GM21786 (cell line): Measurements from ENCODE around the gene GCNT1.
"Not testable (repeated sequence)": the region's sequence is repeated elsewhere in the genome, so short reads cannot be mapped to it uniquely, and the experiment has no call there.

Source experiments
- ATAC-seq: cut with Tn5 transposase; IDR thresholded peaks from one replicate; pipeline ENCODE4 v1.9.1; 2021; ENCODE audit not compliant: unreplicated experiment

The GCNT1 gene

DNA sequence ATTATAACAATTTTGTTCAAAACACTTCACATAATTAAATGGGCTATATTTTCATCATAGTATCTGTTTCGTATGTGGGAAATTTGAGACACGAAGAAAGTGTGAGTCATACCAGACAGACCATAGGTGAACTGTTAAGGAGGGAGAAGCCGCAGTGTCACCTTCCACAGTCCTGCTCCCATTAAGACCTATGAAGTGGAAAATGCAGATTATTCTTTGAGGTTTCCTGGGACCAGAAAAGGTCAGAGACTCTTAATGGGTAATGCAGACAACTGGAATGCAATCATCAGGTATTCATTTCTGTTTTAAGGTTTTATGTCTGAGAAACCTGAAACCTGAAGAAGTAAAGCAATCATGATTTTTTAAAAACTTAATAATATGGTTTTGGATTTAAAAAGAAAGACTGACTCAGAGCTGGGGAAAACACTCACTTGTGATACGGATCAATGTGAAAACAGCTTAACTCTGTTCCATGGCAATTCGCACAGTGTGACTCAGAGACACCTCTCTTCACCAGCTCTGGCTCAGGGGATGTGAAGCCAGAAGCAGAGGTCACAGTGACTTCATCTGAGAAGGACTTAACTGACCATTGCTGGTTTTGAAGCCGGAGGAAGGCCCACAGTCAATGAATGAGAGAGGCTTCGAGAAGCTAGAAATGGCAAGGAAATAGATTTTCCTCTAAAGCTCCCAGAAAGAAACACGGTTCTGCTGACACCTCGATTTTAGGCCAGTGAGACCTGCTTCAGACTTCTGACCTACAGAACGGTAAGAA lies 17.2 kb upstream of the GCNT1 start:
- ATAC-seq = peak; percentile 60

DNA sequence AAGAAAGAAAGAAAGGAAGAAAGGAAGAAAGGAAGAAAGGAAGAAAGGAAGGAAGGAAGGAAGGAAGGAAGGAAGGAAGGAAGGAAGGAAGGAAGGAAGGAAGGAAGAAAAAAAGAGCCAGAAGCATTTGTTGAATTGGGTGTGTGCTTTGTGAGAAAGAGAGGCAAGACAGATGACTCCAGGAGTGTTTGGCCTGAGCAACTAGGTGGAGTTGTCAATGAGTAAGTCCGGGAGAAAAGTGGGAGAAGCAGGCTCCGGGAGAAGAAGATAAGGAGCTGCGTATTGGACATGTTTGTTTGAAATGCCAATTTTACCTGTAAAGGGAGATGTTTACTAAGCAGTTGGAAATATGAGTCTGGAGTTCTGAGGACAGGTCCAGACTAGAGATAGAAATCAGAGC lies 15.1 kb upstream of the GCNT1 start:
- no peak for ATAC-seq

DNA sequence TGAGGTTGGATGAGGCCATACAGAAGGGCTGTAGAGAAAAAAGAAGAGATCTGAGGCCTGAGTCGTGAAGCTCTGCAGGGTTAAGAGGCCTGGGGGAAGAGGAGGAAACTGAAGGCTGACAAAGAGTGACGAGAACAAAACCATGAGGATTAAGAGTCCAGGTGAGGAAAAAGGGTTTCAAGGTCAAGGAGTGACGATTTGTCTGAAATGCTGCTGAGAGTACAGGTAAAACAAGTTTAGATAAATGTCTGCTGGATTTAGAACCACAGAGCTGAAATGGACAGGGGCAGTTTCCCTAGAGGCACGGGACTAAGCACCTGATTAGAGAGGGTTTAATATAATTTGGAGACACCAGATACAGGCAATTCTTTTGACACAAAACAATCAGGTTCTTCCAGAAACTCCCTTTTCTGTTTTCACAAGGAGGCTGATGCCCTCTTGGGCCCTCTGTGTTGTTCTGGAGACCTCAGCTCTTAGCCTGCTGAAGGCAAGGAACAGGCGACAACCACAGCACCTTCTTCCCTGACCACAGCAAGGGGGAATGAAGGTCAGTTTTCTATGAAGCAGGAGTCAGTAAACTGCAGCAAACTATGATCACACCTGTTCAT lies 14.6 kb upstream of the GCNT1 start:
- no peak for ATAC-seq

GRCh38 chr9:76445976-76446375 lies 13.0 kb upstream of the GCNT1 start:
- no peak for ATAC-seq

- no peak for ATAC-seq
These were observed 10.5 kb upstream of the GCNT1 start for GRCh38 chr9:76448501-76448900.

DNA sequence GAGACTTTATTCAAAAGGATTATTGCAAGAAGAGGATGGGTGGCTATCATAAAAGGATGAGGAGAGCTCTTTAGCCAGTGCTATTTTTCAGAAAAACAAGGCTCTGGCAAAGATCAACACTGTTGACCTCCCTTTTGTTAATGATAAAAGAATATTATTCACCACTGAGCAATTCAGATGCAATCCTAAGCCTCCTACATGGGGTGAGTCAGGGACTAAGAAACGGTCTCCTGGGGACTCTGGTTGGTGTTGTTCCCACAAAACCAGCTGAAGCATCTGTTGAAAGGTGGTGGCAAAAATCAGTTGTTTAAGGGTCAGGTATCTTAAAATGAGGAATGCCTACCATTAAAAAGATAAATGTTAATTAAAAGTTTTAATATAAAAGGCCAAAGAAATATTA lies 7.7 kb upstream of the GCNT1 start:
- no peak for ATAC-seq

DNA sequence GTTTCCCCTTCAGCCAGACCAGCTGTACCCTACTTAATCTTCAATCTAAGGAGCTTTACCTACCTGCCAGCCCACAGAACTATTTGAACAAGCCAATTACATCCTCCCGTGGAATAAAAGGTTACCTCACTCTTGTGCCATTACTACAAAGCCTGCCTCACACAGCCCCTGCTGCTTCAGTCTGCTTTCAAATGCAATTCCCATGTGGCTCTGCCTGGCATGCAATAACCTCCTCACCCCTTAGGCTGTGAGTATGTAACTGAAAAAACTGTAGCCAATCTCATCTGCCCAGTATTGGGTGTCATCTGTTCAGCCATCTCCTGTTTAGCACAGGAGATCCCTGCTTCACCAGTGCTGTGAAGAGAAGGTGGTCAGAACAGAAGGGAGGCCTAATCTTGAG lies 6.1 kb upstream of the GCNT1 start:
- no peak for ATAC-seq

DNA sequence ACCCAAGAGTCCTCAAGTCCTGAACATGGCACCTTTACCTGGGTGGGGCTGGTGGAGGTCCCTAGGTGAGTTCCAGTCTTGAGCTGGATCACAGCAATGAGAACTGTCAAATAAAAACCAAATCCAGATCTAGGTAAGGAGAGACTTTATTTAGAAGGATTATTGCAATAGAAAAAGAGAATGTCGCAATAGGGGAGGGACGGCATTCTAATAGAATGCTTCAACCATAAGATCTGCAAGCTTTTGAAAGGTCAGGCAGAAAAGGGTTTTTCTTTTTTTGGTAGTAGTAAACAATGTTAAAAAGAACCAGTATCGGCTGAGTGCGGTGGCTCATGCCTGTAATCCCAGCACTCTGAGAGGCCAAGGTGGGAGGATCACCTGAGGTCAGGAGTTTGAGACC lies 5.2 kb upstream of the GCNT1 start:
- ATAC-seq = no peak

DNA sequence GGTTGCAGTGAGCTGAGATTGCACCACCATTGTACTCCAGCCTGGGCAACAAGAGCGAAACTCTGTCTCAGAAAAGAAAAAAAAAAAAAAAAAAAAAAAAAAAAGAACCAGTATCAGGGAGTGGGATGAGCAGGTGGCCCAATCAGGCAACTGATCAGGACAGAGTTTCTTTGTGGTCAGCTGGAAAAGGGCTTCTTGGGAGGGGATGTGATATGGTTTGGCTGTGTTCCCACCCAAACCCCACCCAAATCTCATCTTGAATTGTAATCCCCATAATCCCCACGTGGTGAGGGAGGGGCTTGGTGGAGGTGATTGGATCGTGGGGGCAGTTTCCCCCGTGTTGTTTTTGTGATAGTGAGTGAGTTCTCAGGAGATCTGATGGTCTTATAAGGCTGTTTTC lies 4.7 kb upstream of the GCNT1 start:
- no peak for ATAC-seq

- peak; percentile 32 for ATAC-seq
These were observed 2.6 kb upstream of the GCNT1 start for GRCh38 chr9:76456202-76456926.

GRCh38 chr9:76459694-76460635 lies 983 bp downstream of the GCNT1 start:
- no peak for ATAC-seq

DNA sequence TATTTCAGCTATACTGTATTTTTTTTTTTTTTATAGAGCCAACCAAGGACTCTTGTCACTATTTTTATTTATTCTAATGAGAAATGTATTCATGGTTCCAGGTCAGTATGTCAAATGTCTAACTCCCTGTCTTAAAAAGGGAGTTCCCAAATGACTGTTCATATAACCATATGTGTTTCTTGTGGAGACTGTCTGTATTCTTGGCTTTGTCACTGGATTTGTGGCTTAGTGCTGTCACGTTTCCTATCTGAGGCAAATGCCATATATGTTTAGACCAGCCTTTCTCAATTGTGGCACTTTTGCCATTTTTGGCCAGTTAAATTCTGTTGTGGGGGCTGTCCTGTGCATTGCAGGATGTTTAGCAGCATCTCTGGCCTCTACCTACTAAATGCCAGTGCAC lies 3.1 kb downstream of the GCNT1 start:
- no peak for ATAC-seq

- peak; percentile 57 for ATAC-seq
These were observed 4.2 kb downstream of the GCNT1 start for GRCh38 chr9:76463211-76463610.

DNA sequence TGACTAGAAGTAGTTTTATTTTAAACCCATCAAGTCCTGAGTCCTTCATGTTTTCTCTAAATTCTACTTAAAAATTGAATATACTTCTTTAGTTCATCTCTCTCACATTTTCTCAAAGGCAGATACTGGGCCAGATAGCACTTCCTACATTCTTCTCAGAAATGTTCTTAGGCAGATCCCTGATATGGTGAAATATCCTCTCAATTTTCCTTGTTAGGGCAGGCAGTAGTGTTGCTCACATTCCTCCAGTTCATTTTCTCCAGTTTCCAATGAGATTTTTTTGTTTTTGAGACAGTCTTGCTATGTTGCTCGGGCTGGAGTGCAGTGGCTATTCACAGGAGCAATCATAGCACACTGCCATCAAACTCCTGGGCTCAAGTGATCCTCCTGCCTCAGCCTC lies 5.7 kb downstream of the GCNT1 start:
- ATAC-seq = no peak

GRCh38 chr9:76465442-76466298 lies 6.7 kb downstream of the GCNT1 start:
- ATAC-seq = no peak

- no peak for ATAC-seq
These were observed 7.3 kb downstream of the GCNT1 start for GRCh38 chr9:76466299-76466605.

GRCh38 chr9:76474419-76474818 lies 15.4 kb downstream of the GCNT1 start:
- no peak for ATAC-seq

- no peak for ATAC-seq
These were observed 16.7 kb downstream of the GCNT1 start for GRCh38 chr9:76475686-76476085.

DNA sequence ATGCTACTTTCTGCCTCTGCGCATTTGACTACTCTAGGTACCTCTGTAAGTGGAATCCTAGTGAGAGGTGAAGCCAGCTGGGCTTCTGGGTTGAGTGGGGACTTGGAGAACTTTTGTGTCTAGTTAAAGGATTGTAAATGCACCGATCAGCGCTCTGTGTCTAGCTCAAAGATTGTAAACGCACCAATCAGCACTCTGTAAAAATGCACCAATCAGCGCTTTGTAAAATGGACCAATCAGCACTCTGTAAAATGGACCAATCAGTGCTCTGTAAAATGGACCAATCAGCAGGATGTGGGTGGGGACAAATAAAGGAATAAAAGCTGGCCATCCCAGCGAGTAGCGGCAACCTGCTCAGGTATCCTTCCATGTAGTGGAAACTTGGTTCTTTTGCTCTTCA lies 18.8 kb downstream of the GCNT1 start:
- not testable (repeated sequence) for ATAC-seq

GRCh38 chr9:76478226-76478625 lies 19.2 kb downstream of the GCNT1 start:
- ATAC-seq = no peak
